Measurements from ENCODE around the gene LAX1.
A peak's percentile ranks its signal among the peaks of the same experiment; 100 is the strongest.
"Not testable (repeated sequence)": the region's sequence is repeated elsewhere in the genome, so short reads cannot be mapped to it uniquely, and the experiment has no call there.

LAX1 gene

GRCh38 chr1:203765029-203765837 is at the start of gene LAX1:
LAX1 (plus strand) TSS chr1:203765183; CDS start chr1:203765566, 383 bp downstream.
- DNase-seq (ENCODE audit: low read depth in 3 of 3) = peak; percentile 61 to 72 (median 66)

GRCh38 chr1:203717120-203717519 is 47.9 kb upstream of the LAX1 start:
- DNase-seq (ENCODE audit: low read depth in 3 of 3) = no peak

GRCh38 chr1:203720242-203720641 is 44.7 kb upstream of the LAX1 start:
- no peak for DNase-seq (ENCODE audit: low read depth in 3 of 3)

GRCh38 chr1:203722909-203723308 is 42.1 kb upstream of the LAX1 start:
- no peak for DNase-seq (ENCODE audit: low read depth in 3 of 3)

- DNase-seq (ENCODE audit: low read depth in 3 of 3) = no peak
Measured at GRCh38 chr1:203726417-203726867, 38.5 kb upstream of the LAX1 start.

- no peak for DNase-seq (ENCODE audit: low read depth in 3 of 3)
Measured at GRCh38 chr1:203733009-203733863, 31.7 kb upstream of the LAX1 start.

- DNase-seq (ENCODE audit: low read depth in 3 of 3) = no peak
Measured at GRCh38 chr1:203742436-203742835, 22.5 kb upstream of the LAX1 start.

GRCh38 chr1:203743091-203743571 is 21.9 kb upstream of the LAX1 start:
- DNase-seq (ENCODE audit: low read depth in 3 of 3) = no peak

GRCh38 chr1:203744075-203744972 is 20.7 kb upstream of the LAX1 start:
- DNase-seq (ENCODE audit: low read depth in 3 of 3) = no peak

- DNase-seq (ENCODE audit: low read depth in 3 of 3) = no peak
Measured at GRCh38 chr1:203746281-203746680, 18.7 kb upstream of the LAX1 start.

GRCh38 chr1:203751051-203751450 is 13.9 kb upstream of the LAX1 start:
- DNase-seq (ENCODE audit: low read depth in 3 of 3) = no peak

- DNase-seq (ENCODE audit: low read depth in 3 of 3) = not testable (repeated sequence)
Measured at GRCh38 chr1:203751618-203752361, 13.2 kb upstream of the LAX1 start.

GRCh38 chr1:203754455-203754864 is 10.5 kb upstream of the LAX1 start:
- DNase-seq (ENCODE audit: low read depth in 3 of 3) = no peak

- DNase-seq (ENCODE audit: low read depth in 3 of 3) = no peak
Measured at GRCh38 chr1:203756036-203756435, 8.9 kb upstream of the LAX1 start.

- not testable (repeated sequence) for DNase-seq (ENCODE audit: low read depth in 3 of 3)
Measured at GRCh38 chr1:203758749-203759148, 6.2 kb upstream of the LAX1 start.

- no peak for DNase-seq (ENCODE audit: low read depth in 3 of 3)
Measured at GRCh38 chr1:203760506-203760905, 4.5 kb upstream of the LAX1 start.

- DNase-seq (ENCODE audit: low read depth in 3 of 3) = not testable (repeated sequence)
Measured at GRCh38 chr1:203761958-203762357, 3.0 kb upstream of the LAX1 start.

GRCh38 chr1:203763505-203763904 is 1.5 kb upstream of the LAX1 start:
- DNase-seq (ENCODE audit: low read depth in 3 of 3) = no peak

GRCh38 chr1:203764105-203765028 is 616 bp upstream of the LAX1 start:
- DNase-seq (ENCODE audit: low read depth in 3 of 3) = no peak

- no peak for DNase-seq (ENCODE audit: low read depth in 3 of 3)
Measured at GRCh38 chr1:203768256-203768655, 3.3 kb downstream of the LAX1 start.

Measured in stimulated activated CD4-positive, alpha-beta T cell treated with anti-CD3 and anti-CD28 coated beads, TNF-alpha, amount 100 ng/mL, for 24 hours (primary cell).